ENCODE measurements around the gene TRAPPC6A.

Gene TRAPPC6A

GRCh38 chr19:45146251-45146650, 31.8 kb downstream of the TRAPPC6A start:
- DNase-seq = no peak

DNA sequence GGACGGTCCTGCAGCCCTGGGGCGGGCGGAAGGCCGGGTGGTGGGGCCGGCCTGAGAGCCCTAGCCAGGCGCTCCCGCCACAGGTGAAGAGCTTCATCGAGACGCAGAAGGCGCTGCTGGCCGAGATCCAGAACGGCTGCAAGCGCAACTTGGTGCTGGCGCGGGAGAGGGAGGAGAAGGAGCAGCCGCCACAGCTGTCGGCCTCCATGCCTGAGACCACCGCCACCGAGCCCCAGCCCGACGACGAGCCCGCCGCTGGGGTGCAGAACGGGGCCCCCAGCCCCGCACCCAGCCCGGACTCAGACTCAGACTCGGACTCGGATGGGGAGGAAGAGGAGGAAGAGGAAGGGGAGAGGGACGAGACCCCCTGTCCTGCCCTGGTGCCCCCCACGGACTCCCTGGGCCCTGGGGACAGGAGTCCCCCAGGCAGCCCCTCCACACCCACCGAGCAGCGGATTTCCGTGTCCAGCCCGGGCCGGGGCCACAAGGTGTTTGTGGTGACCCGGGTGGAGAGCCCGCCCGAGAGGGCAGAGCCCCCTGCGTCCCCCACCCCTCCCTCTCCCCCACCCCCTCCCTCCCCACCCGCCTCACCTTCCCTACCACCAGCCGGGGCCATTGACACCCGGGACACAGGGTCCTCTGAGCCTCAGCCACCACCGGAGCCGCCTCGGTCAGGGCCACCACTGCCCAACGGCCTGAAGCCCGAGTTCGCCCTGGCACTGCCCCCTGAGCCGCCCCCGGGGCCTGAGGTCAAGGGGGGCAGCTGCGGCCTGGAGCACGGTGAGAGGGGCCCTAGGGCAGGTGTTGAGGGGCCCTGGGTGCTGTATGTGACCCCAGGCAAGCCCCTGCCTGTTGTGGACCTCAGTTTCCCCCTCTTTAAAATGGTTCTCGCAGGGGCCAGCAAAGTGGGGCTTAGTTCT, 32.5 kb downstream of the TRAPPC6A start:
- no peak for DNase-seq

- no peak for DNase-seq
Observed at GRCh38 chr19:45144431-45145269, 33.4 kb downstream of the TRAPPC6A start.

DNA sequence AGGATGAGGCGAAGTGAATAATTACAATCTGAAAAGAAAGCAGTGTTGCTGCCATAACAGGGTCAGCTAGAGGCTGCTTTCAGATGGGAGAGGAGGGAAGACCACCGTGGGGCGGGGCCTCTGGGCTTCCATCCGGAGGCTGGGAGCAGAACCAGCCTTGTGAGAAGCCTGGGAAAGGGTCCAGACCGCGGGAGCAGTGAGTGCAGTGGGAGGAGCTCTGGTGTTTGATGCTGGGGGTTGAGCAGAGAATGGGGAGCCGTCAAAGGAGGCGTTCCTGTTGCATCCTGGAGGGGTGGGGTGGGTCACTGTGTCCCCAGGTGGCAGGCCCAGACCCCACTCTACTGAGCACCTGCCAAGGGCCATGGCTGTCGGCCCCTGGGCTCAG, 35.3 kb downstream of the TRAPPC6A start:
- DNase-seq = no peak

GRCh38 chr19:45142016-45142725, 35.9 kb downstream of the TRAPPC6A start:
- DNase-seq = no peak

DNA sequence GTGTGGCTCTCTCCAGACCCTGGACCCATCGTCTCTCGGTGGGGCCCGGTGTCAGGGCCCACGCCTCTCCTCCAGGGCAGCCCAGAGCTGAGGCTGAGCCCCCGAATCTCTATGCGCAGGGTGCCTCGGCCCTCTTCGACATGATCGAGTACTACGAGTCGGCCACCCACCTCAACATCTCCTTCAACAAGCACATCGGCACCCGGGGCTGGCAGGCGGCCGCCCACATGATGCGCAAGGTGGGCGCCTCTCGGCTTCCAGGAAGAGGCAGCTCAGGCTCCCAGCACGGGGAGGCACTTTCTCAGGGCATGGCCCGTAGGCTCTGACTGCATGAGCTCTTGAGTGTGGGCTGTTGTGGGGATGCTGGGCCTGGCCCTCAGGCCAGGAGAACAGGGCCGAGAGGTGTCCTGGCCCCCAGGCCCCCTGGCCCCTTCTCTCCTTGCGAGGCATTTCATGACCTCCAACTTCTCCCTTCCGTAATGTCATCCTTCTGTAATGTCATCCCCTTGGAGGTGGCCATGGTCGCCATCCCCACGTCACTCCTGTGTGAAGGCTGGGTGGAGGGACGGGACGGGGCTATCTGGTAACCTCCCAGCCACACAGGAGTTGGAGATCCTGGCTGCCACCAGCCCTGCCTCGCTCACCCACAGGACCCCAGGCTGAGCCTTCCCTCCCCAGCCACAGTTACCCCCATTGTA, 36.7 kb downstream of the TRAPPC6A start:
- DNase-seq = no peak

DNA sequence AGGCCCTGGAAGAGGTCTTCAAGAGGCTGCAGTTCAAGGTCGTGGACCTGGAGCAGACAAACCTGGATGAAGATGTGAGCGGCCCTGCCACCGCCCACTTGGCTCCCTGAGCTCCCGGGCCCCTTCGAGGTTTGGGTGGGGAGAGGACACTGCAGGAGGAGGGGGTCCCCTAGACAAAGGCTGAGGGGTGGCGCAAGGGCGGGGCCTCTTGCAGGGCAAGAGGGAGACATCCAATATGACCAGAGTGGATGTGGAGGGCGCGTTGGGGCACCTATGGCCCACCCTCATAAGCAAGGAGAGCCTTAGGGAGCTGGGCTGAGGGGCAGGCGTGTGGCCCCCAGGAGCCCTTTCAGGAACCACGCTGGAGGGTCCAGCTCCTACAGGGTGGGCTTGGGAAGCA, 37.5 kb downstream of the TRAPPC6A start:
- no peak for DNase-seq

GRCh38 chr19:45140144-45140503, 37.9 kb downstream of the TRAPPC6A start:
- DNase-seq = no peak

DNA sequence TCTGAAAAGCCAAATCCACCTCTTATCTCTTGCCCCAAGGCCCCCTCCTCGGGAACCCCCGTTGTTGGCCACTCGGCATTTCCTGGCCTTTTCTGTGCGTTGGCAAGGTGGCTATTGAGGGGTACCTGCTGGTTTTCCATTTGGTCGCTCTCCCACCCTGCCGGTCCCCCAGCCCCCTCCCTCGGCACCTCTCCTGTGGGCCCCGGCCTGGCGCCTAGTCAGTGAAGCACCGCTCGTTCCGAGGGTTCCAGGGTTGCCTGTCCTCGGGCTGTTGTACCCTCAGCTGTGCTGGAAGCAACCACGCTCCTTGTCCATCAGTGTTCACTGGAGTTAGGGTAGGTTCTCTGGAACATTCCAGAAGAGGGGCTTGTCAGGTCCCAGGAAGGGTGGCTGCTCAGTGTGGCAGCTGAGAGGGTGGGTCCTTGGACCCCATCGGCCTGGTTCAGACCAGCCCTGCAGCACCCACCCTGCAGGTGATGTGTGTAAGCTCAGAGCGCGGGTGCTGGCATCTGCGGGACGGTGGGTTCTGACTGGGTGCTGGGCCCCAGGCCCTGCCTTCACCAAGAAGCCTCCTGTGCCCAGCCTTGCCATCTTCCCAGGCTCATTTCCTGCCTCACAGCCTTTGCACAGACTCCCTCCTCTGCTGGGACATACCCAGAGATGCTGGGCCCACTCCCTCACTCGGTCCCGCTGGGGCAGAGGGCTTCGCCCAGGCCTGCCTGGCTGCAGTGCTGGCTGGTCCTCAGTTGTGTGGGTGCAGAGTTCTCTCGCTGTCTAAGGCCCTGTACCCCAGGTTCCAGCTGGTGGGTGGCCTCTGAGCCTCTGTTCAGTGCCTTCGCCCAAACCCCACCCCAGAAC, 38.5 kb downstream of the TRAPPC6A start:
- no peak for DNase-seq

DNA sequence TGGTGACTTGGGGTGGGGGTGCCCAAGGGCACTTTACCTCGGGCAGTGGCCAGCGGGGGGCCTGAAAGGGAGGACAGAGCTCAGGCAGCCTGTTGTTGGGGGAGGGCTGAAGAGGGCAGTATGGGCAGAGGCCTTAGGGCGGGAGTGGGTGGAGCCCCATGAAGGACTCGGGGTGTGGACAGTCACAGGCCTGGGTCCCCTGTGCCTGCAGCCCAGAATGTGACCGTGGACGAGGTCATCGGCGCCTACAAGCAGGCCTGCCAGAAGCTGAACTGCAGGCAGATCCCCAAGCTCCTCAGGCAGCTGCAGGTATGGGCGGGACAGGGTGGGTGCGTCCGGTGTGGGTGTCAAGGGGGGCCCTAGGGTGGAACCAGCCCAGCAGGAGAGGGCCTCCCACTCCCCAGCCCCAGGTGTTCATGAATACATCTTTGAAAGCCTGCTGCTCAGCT, 39.7 kb downstream of the TRAPPC6A start:
- DNase-seq = no peak

DNA sequence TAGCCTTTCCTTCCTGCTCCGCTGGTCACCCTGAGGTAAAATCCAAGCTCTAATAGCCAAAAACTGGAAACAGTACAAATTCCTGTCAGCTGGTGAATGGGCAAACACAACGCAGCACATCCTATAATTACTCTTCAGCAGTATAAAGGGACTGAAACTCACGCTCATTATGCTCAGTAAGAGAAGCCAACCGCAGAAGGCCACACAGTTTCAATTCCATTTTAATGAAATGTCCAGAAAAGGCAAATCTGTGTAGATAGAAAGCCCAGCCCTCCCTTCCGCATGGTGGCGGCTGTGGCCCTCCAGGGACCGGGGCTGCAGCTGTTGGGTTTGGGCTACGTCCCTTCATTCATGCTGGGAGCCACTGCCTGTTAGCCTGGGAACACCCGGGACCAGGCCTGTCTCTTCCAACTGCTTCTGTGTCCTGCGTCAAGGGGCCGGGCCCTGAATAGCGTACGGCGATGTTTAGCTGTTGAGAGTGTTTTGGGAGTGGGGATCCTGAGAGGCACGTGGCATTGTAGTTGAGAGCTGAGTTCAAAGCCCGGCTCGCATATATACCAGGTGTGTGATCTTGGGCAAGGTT, 40.8 kb downstream of the TRAPPC6A start:
- DNase-seq = no peak

DNA sequence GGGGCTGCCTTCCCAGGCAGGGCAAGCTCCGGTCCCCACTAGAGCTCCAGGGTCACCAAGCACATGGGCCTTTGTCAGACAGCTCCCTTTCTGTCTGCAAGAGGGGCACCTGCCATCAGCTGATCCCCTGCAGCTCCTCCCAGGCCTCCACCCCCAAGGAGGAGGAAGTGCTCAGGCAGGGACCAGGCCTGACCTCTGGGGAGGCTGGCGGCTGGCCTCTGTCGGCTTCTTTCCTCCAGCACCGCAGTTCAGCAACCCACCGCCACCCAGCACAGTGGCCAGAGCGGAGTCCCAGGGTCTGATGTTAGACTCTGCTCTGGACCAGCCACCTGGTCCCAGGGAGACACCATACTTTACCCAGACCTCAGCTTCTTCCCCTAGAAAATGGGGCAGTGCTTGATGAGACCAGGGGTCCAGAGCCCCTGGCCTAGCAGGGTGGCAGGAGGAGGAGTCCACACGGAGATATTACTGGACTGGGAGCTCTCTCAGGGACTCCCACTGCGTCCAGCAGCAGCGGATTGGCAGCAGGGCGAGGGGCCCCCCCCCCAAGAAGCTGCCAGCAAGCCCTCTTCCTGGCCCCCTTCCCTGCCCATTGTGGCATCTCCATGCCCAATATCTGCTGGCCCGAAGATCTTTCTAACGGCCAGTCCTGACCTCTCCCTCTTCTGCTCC, 41.4 kb downstream of the TRAPPC6A start:
- DNase-seq = peak in 1 of 2 donors; percentile 32

DNA sequence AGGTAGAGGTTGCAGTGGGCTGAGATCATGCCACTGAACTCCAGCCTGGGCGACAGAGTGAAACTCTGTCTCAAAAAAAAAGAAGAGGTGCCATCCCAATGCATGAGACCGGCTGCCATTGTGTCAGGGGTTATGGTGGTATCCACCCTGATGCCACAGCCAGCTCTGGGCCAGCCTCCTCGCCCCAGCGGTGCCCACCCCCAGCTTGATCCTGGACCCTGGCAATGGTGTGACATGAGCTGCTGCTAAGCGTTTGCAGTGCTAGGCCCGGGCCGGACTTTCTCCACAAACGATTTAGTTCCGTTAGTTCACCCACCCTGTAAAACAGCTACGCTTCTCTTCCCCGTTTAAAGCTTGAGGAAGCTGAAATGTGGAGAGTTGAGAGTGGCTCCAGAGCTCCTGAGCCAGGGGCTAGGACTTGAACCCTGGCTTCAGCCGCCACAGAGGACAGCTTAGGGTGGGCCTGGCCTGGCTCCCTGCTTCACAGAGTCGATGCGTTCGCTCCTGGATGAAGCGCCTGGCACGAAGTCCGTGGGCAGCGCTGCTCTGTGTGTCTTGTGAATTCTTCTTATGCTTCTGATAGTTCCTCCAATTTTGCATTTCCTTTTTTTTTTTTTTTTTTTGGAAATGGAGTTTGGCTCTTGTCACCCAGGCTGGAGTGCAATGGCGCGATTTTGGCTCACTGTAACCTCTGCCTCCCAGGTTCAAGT, 42.7 kb downstream of the TRAPPC6A start:
- peak; percentile 33 to 63 for DNase-seq

- DNase-seq = no peak
Observed at GRCh38 chr19:45133661-45134060, 44.4 kb downstream of the TRAPPC6A start.

DNA sequence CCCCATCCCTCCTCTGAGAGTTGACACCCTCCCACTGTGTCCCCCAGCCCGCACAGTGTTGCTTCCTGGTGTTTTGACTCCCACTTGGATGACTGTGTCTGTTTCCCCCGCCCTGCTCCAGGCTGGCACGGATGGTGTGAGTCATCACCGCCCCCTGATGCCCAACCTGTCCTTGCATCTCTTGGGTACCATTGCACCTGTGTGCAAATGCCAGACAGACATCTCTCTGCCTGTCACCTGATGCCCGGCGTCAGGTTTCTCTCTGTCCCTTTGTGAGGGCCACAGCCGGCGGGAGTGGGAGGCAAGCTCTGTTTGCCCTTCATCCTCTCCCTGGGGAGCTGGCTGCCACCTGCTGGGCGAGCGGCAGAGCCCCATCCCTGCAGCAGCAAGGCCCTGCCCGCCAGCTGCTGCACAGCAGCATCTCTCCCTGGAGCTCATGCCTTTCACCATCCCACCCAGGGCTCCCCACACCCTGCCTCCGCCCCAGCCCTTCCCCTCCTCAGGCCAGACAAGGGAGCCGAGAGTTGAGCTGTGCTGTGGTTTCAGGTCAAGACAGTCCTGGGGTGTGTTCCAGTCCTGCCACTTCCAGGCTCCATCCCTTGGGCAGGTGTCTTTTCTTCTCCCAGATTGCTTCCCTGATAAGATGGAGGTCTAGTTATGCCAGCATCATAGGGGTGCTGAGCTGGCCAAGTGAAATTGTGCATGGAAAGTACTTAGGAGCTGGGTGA, 47.0 kb downstream of the TRAPPC6A start:
- peak in 1 of 2 donors; percentile 35 for DNase-seq

DNA sequence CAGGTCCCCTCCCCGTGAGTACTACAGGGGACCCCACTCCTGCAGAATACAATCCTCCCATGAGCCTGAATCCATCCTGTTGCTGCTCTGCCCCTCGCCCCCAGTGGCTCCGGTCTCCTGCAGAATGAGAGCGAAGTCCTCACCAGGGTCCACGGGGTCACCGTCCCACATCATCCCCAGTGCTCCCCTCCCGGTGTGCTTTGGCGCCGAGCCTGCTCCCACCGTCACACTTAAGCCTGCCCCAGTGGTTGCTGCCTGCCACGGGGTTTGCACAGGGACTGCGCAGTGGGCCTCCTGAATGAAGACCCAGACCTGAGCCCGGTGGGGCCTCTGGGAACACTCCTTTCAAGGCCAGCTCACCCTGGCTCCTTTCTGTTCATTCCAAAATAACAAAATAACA, 47.8 kb downstream of the TRAPPC6A start:
- DNase-seq = no peak

DNA sequence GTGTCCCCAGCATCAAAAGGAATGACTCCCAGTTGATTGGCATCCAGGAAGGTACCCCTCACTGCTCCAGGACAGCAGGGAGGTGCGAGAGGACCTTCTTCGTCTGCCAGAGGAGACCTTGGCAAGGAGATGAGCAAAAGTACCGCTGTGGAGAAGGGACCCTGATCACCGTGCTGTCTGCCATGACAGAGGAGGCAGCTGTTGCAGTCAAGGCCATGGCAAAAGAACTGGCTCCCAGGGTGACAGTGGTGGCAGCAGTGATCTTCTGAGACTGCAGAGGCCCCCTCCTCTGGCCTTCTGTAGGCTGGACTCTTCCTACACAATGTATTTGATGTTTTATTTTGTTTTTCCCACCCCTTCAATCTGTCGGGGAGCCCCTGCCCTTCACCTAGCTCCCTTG, 49.2 kb downstream of the TRAPPC6A start:
- DNase-seq = no peak

- no peak for DNase-seq
Observed at GRCh38 chr19:45128146-45128545, 49.9 kb downstream of the TRAPPC6A start.

DNA sequence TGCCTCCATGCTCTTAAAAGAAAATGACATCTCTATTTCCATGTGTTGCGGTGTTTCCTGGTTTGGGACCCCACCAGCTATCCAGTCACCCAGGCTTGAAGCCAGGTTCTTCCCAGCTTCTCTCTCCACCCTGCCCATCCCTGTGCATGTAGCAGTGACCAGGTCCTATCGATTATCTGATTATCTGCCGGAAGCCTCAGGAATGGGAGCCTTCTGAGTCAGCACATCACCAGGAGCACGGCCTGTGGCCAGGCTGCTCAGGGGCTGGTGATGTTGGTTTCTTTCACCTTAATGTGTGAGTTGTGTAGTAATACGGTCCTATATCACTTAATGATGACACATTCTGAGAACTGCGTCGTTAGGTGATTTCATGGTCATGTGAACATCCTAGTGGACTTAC, 51.4 kb downstream of the TRAPPC6A start:
- no peak for DNase-seq
